Ishikawa (cell line): Measurements from ENCODE around the gene PTPRD.

Source experiments
- CEBPB ChIP-seq: IDR thresholded peaks from 2 replicates; pipeline ENCODE4 v1.6.1; 2012
- CREB1 ChIP-seq: IDR thresholded peaks from 2 replicates; pipeline ENCODE4 v1.6.1; 2012; ENCODE audit warnings: low read depth
- EGR1 ChIP-seq: IDR thresholded peaks from 2 replicates; pipeline ENCODE4 v1.6.1; 2012
- EP300 ChIP-seq: IDR thresholded peaks from 2 replicates; pipeline ENCODE4 v1.6.1; 2012; ENCODE audit warnings: borderline replicate concordance
- FOXM1 ChIP-seq: IDR thresholded peaks from 2 replicates; pipeline ENCODE4 v1.6.1; 2012; ENCODE audit warnings: low read depth, borderline replicate concordance
- MAX ChIP-seq: IDR thresholded peaks from 2 replicates; pipeline ENCODE4 v1.6.1; 2012
- NFIC ChIP-seq: IDR thresholded peaks from 2 replicates; pipeline ENCODE4 v1.6.1; 2012
- RAD21 ChIP-seq: IDR thresholded peaks from 2 replicates; pipeline ENCODE4 v1.6.1; 2012; ENCODE audit warnings: low read depth
- REST ChIP-seq: IDR thresholded peaks from 2 replicates; pipeline ENCODE4 v1.6.1; 2012; ENCODE audit warnings: low read depth, mild to moderate bottlenecking
- TAF1 ChIP-seq: IDR thresholded peaks from 2 replicates; pipeline ENCODE4 v1.6.1; 2012; ENCODE audit warnings: low read depth, mild to moderate bottlenecking
- TCF12 ChIP-seq: IDR thresholded peaks from 2 replicates; pipeline ENCODE4 v1.6.1; 2012; ENCODE audit warnings: low read depth
- TEAD4 ChIP-seq: IDR thresholded peaks from 2 replicates; pipeline ENCODE4 v1.6.1; 2012
- USF1 ChIP-seq: IDR thresholded peaks from 2 replicates; pipeline ENCODE4 v1.6.1; 2012
- YY1 ChIP-seq: IDR thresholded peaks from 2 replicates; pipeline ENCODE4 v1.6.1; 2012; ENCODE audit warnings: low read depth
- ZBTB7A ChIP-seq: IDR thresholded peaks from 2 replicates; pipeline ENCODE4 v1.6.1; 2012; ENCODE audit warnings: low read depth

Gene PTPRD

GRCh38 chr9:9951556-9952160, 661.1 kb downstream of the PTPRD start:
- TF ChIP-seq TEAD4 (no peak), RAD21 (no peak), EP300 (no peak), FOXM1 (no peak), EGR1 (no peak), USF1 (no peak), REST (no peak), TAF1 (no peak), CREB1 (no peak), YY1 (no peak), ZBTB7A (no peak), MAX (no peak), NFIC (no peak)

GRCh38 chr9:9950813-9951212, 662.0 kb downstream of the PTPRD start:
- TF ChIP-seq CEBPB (no peak), TCF12 (no peak), CREB1 (no peak), ZBTB7A (no peak), YY1 (no peak)

- no peak for TF ChIP-seq TAF1
- no peak for TF ChIP-seq ZBTB7A
- TF ChIP-seq CEBPB, result no peak
- no peak for TF ChIP-seq YY1
- no peak for TF ChIP-seq TCF12
- TF ChIP-seq RAD21, result no peak
- no peak for TF ChIP-seq FOXM1
- TF ChIP-seq CREB1, result no peak
- TF ChIP-seq EP300, result no peak
- TF ChIP-seq NFIC, result no peak
- no peak for TF ChIP-seq REST
- TF ChIP-seq TEAD4, result no peak
- no peak for TF ChIP-seq USF1
- TF ChIP-seq EGR1, result no peak
- no peak for TF ChIP-seq MAX
Observed at GRCh38 chr9:9949978-9950377, 662.8 kb downstream of the PTPRD start.

GRCh38 chr9:9949368-9949767, 663.4 kb downstream of the PTPRD start:
- TF ChIP-seq REST (no peak), CREB1 (no peak), RAD21 (no peak), TEAD4 (no peak), MAX (no peak), EGR1 (no peak), NFIC (no peak), YY1 (no peak), TAF1 (no peak), TCF12 (no peak), ZBTB7A (no peak), FOXM1 (no peak)
